H9 (cell line): Measurements from ENCODE around the gene CERS6. TPM values are rescaled to one million over a fixed set of nuclear protein-coding genes. Genes with fewer than 3 reads are reported as not detected.

Experiments used
- DNase-seq: peaks from one replicate; pipeline ENCODE4 v3.0.0-alpha.2; 2017
- H2AFZ ChIP-seq: one replicate; pipeline ENCODE4 v1.6.1; 2013; ENCODE audit warnings: mild to moderate bottlenecking, low read length, control low read depth, moderate library complexity
- H2AK5ac ChIP-seq: 2 replicates; pipeline ENCODE4 v1.6.1; 2013; ENCODE audit warnings: low read length, control low read depth, mixed read lengths; ENCODE audit not compliant: insufficient read length
- H2BK120ac ChIP-seq: one replicate; pipeline ENCODE4 v1.6.1; 2013; ENCODE audit warnings: low read depth, mild to moderate bottlenecking, low read length, control low read depth, inconsistent platforms; ENCODE audit not compliant: poor library complexity, severe bottlenecking
- H2BK12ac ChIP-seq: 2 replicates; pipeline ENCODE4 v1.6.1; 2013; ENCODE audit warnings: low read length, control low read depth, mixed read lengths, low read depth; ENCODE audit not compliant: insufficient read length
- H2BK15ac ChIP-seq: 2 replicates; pipeline ENCODE4 v1.6.1; 2013; ENCODE audit warnings: low read depth, low read length, control low read depth
- H2BK20ac ChIP-seq: one replicate; pipeline ENCODE4 v1.6.1; 2013; ENCODE audit warnings: low read depth, mild to moderate bottlenecking, low read length, control low read depth, inconsistent platforms; ENCODE audit not compliant: poor library complexity, severe bottlenecking
- H2BK5ac ChIP-seq: 2 replicates; pipeline ENCODE4 v1.6.1; 2013; ENCODE audit warnings: low read length, control low read depth, mixed read lengths; ENCODE audit not compliant: insufficient read length
- H3K14ac ChIP-seq: 2 replicates; pipeline ENCODE4 v1.6.1; 2013; ENCODE audit warnings: low read length, control low read depth; ENCODE audit not compliant: insufficient read depth
- H3K18ac ChIP-seq: 2 replicates; pipeline ENCODE4 v1.6.1; 2013; ENCODE audit warnings: low read depth, mild to moderate bottlenecking, mixed read lengths, low read length, control low read depth; ENCODE audit not compliant: insufficient read length
- H3K23ac ChIP-seq: 2 replicates; pipeline ENCODE4 v1.6.1; 2013; ENCODE audit warnings: low read length, control low read depth, mixed read lengths, low read depth; ENCODE audit not compliant: insufficient read length
- H3K23me2 ChIP-seq: 2 replicates; pipeline ENCODE4 v1.6.1; 2013; ENCODE audit warnings: low read depth, mild to moderate bottlenecking, mixed read lengths, low read length, control low read depth; ENCODE audit not compliant: insufficient read length, poor library complexity, severe bottlenecking
- H3K27ac ChIP-seq: 2 replicates; pipeline ENCODE4 v1.5.1; 2013; ENCODE audit warnings: low read length, control low read depth, mixed read lengths, low read depth; ENCODE audit not compliant: insufficient read length
- H3K27me3 ChIP-seq: 2 replicates; pipeline ENCODE4 v1.6.1; 2013; ENCODE audit warnings: low read length, control low read depth, inconsistent platforms; ENCODE audit not compliant: insufficient read depth
- H3K4ac ChIP-seq: 2 replicates; pipeline ENCODE4 v1.6.1; 2013; ENCODE audit warnings: low read depth, mild to moderate bottlenecking, control low read depth, inconsistent platforms, low read length, moderate library complexity
- H3K4me1 ChIP-seq: 2 replicates; pipeline ENCODE4 v1.6.1; 2013; ENCODE audit warnings: low read length, control low read depth, inconsistent platforms; ENCODE audit not compliant: insufficient read depth
- H3K4me2 ChIP-seq: 2 replicates; pipeline ENCODE4 v1.6.1; 2013; ENCODE audit warnings: low read length, control low read depth, mixed read lengths; ENCODE audit not compliant: insufficient read length, insufficient read depth
- H3K56ac ChIP-seq: 2 replicates; pipeline ENCODE4 v1.6.1; 2013; ENCODE audit warnings: low read depth, mild to moderate bottlenecking, mixed read lengths, low read length, control low read depth; ENCODE audit not compliant: insufficient read length
- H3K79me1 ChIP-seq: 2 replicates; pipeline ENCODE4 v1.6.1; 2013; ENCODE audit warnings: low read depth, mild to moderate bottlenecking, moderate library complexity, low read length, control low read depth, inconsistent platforms; ENCODE audit not compliant: insufficient read depth, poor library complexity, severe bottlenecking
- H3K79me2 ChIP-seq: 2 replicates; pipeline ENCODE4 v1.6.1; 2013; ENCODE audit warnings: low read length, control low read depth, inconsistent platforms; ENCODE audit not compliant: insufficient read depth
- H3K9ac ChIP-seq: 2 replicates; pipeline ENCODE4 v1.6.1; 2013; ENCODE audit warnings: low read length, control low read depth, mixed read lengths; ENCODE audit not compliant: insufficient read length; ENCODE audit errors: extremely low read depth
- H3K9me3 ChIP-seq: one replicate; pipeline ENCODE4 v1.6.1; 2013; ENCODE audit warnings: low read depth, low read length, inconsistent platforms; ENCODE audit not compliant: control insufficient read depth
- H3T11ph ChIP-seq: one replicate; pipeline ENCODE4 v1.6.1; 2013; ENCODE audit warnings: mild to moderate bottlenecking, low read length, control low read depth, inconsistent platforms
- H4K20me1 ChIP-seq: one replicate; pipeline ENCODE4 v1.6.1; 2013; ENCODE audit not compliant: control insufficient read depth, insufficient read length, insufficient read depth
- H4K5ac ChIP-seq: 2 replicates; pipeline ENCODE4 v1.6.1; 2013; ENCODE audit warnings: low read depth, mild to moderate bottlenecking, mixed read lengths, low read length, control low read depth; ENCODE audit not compliant: insufficient read length
- H4K8ac ChIP-seq: replicated peaks from 2 replicates; pipeline ENCODE4 v1.6.1; 2013; ENCODE audit warnings: low read length, control low read depth, mixed read lengths, low read depth; ENCODE audit not compliant: insufficient read length
- H4K91ac ChIP-seq: 2 replicates; pipeline ENCODE4 v1.6.1; 2013; ENCODE audit warnings: low read depth, mild to moderate bottlenecking, moderate library complexity, mixed read lengths, low read length, control low read depth; ENCODE audit not compliant: insufficient read length
- H3K27ac Mint-ChIP-seq, 3 experiments: 2 replicates in 2 of 3; 3 replicates in 1 of 3; pipeline ENCODE4 v1.8.0; 2020 to 2021; ENCODE audit warnings: mixed read lengths in 3 of 3, mild to moderate bottlenecking in 1 of 3, moderate library complexity in 1 of 3
- H3K27me3 Mint-ChIP-seq: 2 replicates; pipeline ENCODE4 v1.8.0; 2021; ENCODE audit warnings: low read depth, mild to moderate bottlenecking, moderate library complexity, mixed read lengths
- H3K36me3 Mint-ChIP-seq, 3 experiments: 2 replicates in 2 of 3; 3 replicates in 1 of 3; pipeline ENCODE4 v1.8.0; 2020 to 2021; ENCODE audit warnings: low read depth in 3 of 3, mixed read lengths in 3 of 3; ENCODE audit not compliant: insufficient read depth in 1 of 3
- H3K4me1 Mint-ChIP-seq, 2 experiments: 2 replicates each; pipeline ENCODE4 v1.8.0; 2020; ENCODE audit warnings: mixed read lengths in 2 of 2
- H3K4me3 Mint-ChIP-seq, 2 experiments: 2 replicates in 1 of 2; 3 replicates in 1 of 2; pipeline ENCODE4 v1.8.0; 2020 to 2021; ENCODE audit warnings: mild to moderate bottlenecking in 2 of 2, mixed read lengths in 2 of 2, moderate library complexity in 1 of 2
- H3K9me3 Mint-ChIP-seq, 2 experiments: 2 replicates in 1 of 2; 3 replicates in 1 of 2; pipeline ENCODE4 v1.8.0; 2020; ENCODE audit warnings: mild to moderate bottlenecking in 2 of 2, mixed read lengths in 2 of 2, moderate library complexity in 1 of 2
- WGBS: extraction: QIAGEN DNeasy Blood & Tissue Kit; methylation state at CpG from one replicate; pipeline ENCODE4 v1.1.7; 2013; ENCODE audit warnings: missing lambda C conversion rate, low lambda C conversion rate, mixed read lengths; ENCODE audit not compliant: insufficient read length; ENCODE audit errors: extremely low coverage; 5-methylcytosine and 5-hydroxymethylcytosine counted together
- total RNA-seq: library from RNA; stranded (reverse); gene quantifications from 2 replicates; pipeline ENCODE4 v1.2.1, GENCODE V29; 2021
- TF ChIP-seq, protein P1 (sequence below): fragments of 200-600 bp; sonication (generic); conservative IDR thresholded peaks from 3 replicates; pipeline ENCODE4 v1.8.0; 2021; ENCODE audit warnings: antibody characterized with exemption, mild to moderate bottlenecking

CERS6 gene
- total RNA-seq, 1 experiment from 2014 or later = 17.7 TPM

DNA sequence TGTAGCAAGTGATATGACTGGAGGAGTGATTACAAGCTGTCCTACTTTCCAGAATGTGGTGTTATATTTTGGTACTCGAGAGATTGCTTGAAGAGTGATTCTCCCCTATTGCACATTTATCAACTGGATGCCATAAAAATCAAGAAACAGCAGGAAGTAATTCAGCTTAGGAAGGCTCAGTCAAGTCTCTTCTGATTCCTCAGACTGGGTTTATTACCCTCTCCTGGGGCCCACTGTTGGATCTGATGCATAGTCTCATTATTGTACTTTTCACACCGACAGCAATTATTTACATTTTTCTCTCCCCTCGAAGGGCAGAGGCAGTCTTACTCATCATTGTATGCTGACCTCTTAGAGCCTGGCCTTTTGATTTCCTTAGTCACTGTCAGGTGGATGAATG lies 355.6 kb downstream of the CERS6 start:
- Histone ChIP-seq H3K4ac (no peak overlapping the region), H3K9me3 (no peaks in the 10 kb centered on the region), H3K27ac (no peak overlapping the region), H2BK120ac (no peak overlapping the region), H2AK5ac (no peak overlapping the region), H3K9ac (no peak overlapping the region), H3K23ac (no peak overlapping the region), H4K8ac (no peak overlapping the region), H2AFZ (no peak overlapping the region), H2BK20ac (no peak overlapping the region), H4K5ac (no peak overlapping the region), H3K14ac (no peak overlapping the region), H3K79me1 (no peaks in the 10 kb centered on the region), H4K91ac (no peak overlapping the region), H3K23me2 (no peaks in the 10 kb centered on the region), H2BK15ac (no peak overlapping the region), H3K79me2 (no peaks in the 10 kb centered on the region), H4K20me1 (no peaks in the 10 kb centered on the region), H3K56ac (no peak overlapping the region), H3K4me1 (peaks cover 1% of the 10 kb centered on the region; the same call in 1 of the 2 replicates), H3T11ph (no peak overlapping the region), H3K27me3 (no peaks in the 10 kb centered on the region), H3K4me2 (no peak overlapping the region), H3K18ac (no peak overlapping the region), H2BK12ac (no peak overlapping the region), H2BK5ac (no peak overlapping the region)
- Mint-ChIP-seq H3K27ac (no peak overlapping the region), H3K27me3 (no peaks in the 10 kb centered on the region; the same call in 1 of the 2 replicates), H3K9me3 (no peaks in the 10 kb centered on the region), H3K4me1 (peaks cover 4 to 14% of the 10 kb centered on the region in 2 experiments; a peak in 2 of 4 replicates), H3K36me3 (no peaks in the 10 kb centered on the region), H3K4me3 (no peak overlapping the region)
- DNase-seq = no peak
- no CpG with 5 or more reads among the region's 3 CpGs for WGBS
- TF ChIP-seq, protein P1, sequence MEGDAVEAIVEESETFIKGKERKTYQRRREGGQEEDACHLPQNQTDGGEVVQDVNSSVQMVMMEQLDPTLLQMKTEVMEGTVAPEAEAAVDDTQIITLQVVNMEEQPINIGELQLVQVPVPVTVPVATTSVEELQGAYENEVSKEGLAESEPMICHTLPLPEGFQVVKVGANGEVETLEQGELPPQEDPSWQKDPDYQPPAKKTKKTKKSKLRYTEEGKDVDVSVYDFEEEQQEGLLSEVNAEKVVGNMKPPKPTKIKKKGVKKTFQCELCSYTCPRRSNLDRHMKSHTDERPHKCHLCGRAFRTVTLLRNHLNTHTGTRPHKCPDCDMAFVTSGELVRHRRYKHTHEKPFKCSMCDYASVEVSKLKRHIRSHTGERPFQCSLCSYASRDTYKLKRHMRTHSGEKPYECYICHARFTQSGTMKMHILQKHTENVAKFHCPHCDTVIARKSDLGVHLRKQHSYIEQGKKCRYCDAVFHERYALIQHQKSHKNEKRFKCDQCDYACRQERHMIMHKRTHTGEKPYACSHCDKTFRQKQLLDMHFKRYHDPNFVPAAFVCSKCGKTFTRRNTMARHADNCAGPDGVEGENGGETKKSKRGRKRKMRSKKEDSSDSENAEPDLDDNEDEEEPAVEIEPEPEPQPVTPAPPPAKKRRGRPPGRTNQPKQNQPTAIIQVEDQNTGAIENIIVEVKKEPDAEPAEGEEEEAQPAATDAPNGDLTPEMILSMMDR = no peak
